Cardiac muscle cell (in vitro differentiated cells and primary cell): ENCODE data around the gene ZFYVE28. TPM values are rescaled to one million over a fixed set of nuclear protein-coding genes. Genes with fewer than 3 reads are reported as not detected.
A peak's percentile ranks its signal among the peaks of the same experiment; 100 is the strongest.

Experiments
- DNase-seq, 2 donors: peaks; one replicate each; pipeline versions ENCODE4 v3.0.0 to v3.0.0-alpha.2; 2010 to 2017; ENCODE audit warnings: low read depth in 1 of 2, low spot score in 1 of 2
- H3K27ac ChIP-seq: fragments of 200-600 bp; sonication (generic); 2 replicates; pipeline ENCODE4 v1.5.1; 2016
- H3K27me3 ChIP-seq: fragments of 200-600 bp; sonication (generic); 2 replicates; pipeline ENCODE4 v1.6.0; 2016; ENCODE audit warnings: control low read depth
- H3K36me3 ChIP-seq: fragments of 200-600 bp; sonication (generic); 2 replicates; pipeline ENCODE4 v1.5.1; 2016; ENCODE audit warnings: control low read depth
- H3K4me1 ChIP-seq: fragments of 200-600 bp; sonication (generic); 2 replicates; pipeline ENCODE4 v1.8.1; 2017; ENCODE audit warnings: low read depth, mild to moderate bottlenecking, mixed run types
- H3K4me3 ChIP-seq: fragments of 200-600 bp; sonication (generic); 2 replicates; pipeline ENCODE4 v1.5.1; 2016; ENCODE audit warnings: mild to moderate bottlenecking
- H3K9me3 ChIP-seq: fragments of 200-600 bp; sonication (generic); 2 replicates; pipeline ENCODE4 v1.5.1; 2017; ENCODE audit warnings: low read depth, mild to moderate bottlenecking, control low read depth
- CTCF ChIP-seq: IDR thresholded peaks from 2 replicates; pipeline ENCODE4 v1.5.1; 2012; ENCODE audit warnings: low read depth, mild to moderate bottlenecking, low read length
- polyA plus RNA-seq: library from polyadenylated mRNA; unstranded; fragments of >200 nt; fragmentation: Nextera tagmentation; extraction: Ambion mirVana; gene quantifications from 2 replicates; pipeline ENCODE4 v1.2.1, GENCODE V29; 2016
- total RNA-seq: library from RNA; depleted of rRNA; stranded (reverse); fragments of >200 nt; gene quantifications from 2 replicates; pipeline ENCODE4 v1.2.3, GENCODE V29; 2016

ZFYVE28 gene
- total and polyA plus RNA-seq, 2 experiments from 2014 or later = 1.3 to 4.0 TPM

- Histone ChIP-seq H3K36me3 (no peaks in the 10 kb centered on the region), H3K9me3 (no peaks in the 10 kb centered on the region), H3K4me1 (peaks cover 11% of the 10 kb centered on the region), H3K27ac (no peak overlapping the region), H3K27me3 (no peaks in the 10 kb centered on the region), H3K4me3 (no peak overlapping the region)
- no peak for TF ChIP-seq CTCF
- no peak for DNase-seq
These were observed 151.6 kb downstream of the ZFYVE28 start for GRCh38 chr4:2266821-2267220.

GRCh38 chr4:2266181-2266580 is 152.3 kb downstream of the ZFYVE28 start:
- Histone ChIP-seq H3K27me3 (no peaks in the 10 kb centered on the region), H3K9me3 (no peaks in the 10 kb centered on the region), H3K4me1 (peaks cover 11% of the 10 kb centered on the region), H3K4me3 (no peak overlapping the region), H3K36me3 (no peaks in the 10 kb centered on the region), H3K27ac (no peak overlapping the region)
- peak in 1 of 2 donors; percentile 58 for DNase-seq
- TF ChIP-seq CTCF = no peak

- no peak overlapping the region for H3K27ac ChIP-seq
- TF ChIP-seq CTCF = no peak
- H3K4me1 ChIP-seq = peaks cover 11% of the 10 kb centered on the region
- no peak for DNase-seq
- H3K4me3 ChIP-seq = no peak overlapping the region
- no peaks in the 10 kb centered on the region for H3K27me3 ChIP-seq
- no peaks in the 10 kb centered on the region for H3K36me3 ChIP-seq
- H3K9me3 ChIP-seq = no peaks in the 10 kb centered on the region
These were observed 153.0 kb downstream of the ZFYVE28 start for GRCh38 chr4:2265113-2266110.

- Histone ChIP-seq H3K27ac (no peak overlapping the region), H3K4me3 (no peak overlapping the region), H3K4me1 (peaks cover 10% of the 10 kb centered on the region), H3K9me3 (no peaks in the 10 kb centered on the region), H3K27me3 (no peaks in the 10 kb centered on the region), H3K36me3 (no peaks in the 10 kb centered on the region)
- no peak for TF ChIP-seq CTCF
- DNase-seq = no peak
These were observed 153.9 kb downstream of the ZFYVE28 start for GRCh38 chr4:2264481-2265041.

GRCh38 chr4:2263926-2264321 is 154.5 kb downstream of the ZFYVE28 start:
- no peak overlapping the region for H3K4me3 ChIP-seq
- no peaks in the 10 kb centered on the region for H3K9me3 ChIP-seq
- no peak for TF ChIP-seq CTCF
- no peak for DNase-seq
- no peaks in the 10 kb centered on the region for H3K36me3 ChIP-seq
- no peak overlapping the region for H3K27ac ChIP-seq
- H3K27me3 ChIP-seq = no peaks in the 10 kb centered on the region
- H3K4me1 ChIP-seq = peaks cover 4% of the 10 kb centered on the region
